DOHH2 (cell line): ENCODE measurements around the gene UBXN6.

Experiments used
- EZH2phosphoT487 ChIP-seq: fragments of 200-600 bp; sonication (generic); IDR thresholded peaks from 2 replicates; pipeline ENCODE4 v1.6.1; 2017; ENCODE audit warnings: borderline replicate concordance, mild to moderate bottlenecking, antibody characterized with exemption, low read length, moderate library complexity, mixed read lengths
- TF ChIP-seq, protein P1 (sequence below): fragments of 200-600 bp; sonication (generic); IDR thresholded peaks from one replicate; pipeline ENCODE4 v1.5.1; 2014; ENCODE audit warnings: antibody characterized with exemption, mild to moderate bottlenecking, low read depth, low read length; ENCODE audit not compliant: poor library complexity, severe bottlenecking

DNA sequence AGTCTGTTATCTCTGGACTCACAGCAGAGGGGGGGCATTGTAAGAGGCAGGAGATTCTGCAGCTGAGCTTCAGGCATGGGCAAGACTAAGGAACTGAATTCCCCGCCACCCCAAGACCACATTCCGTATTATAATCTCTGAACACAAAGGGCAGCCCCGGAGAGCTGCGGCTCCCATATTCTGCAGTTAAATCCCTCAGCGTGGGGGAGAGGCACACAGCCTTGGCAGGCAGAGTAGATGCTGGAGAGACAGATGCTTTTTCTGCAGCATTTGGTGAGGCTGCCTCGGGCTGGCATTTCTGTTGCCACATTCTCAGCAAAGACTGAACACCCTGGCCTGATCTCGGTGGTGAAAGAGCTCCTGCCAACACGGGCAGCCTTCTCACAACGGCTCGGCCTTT, 42.2 kb downstream of the UBXN6 start:
- TF ChIP-seq, protein P1, sequence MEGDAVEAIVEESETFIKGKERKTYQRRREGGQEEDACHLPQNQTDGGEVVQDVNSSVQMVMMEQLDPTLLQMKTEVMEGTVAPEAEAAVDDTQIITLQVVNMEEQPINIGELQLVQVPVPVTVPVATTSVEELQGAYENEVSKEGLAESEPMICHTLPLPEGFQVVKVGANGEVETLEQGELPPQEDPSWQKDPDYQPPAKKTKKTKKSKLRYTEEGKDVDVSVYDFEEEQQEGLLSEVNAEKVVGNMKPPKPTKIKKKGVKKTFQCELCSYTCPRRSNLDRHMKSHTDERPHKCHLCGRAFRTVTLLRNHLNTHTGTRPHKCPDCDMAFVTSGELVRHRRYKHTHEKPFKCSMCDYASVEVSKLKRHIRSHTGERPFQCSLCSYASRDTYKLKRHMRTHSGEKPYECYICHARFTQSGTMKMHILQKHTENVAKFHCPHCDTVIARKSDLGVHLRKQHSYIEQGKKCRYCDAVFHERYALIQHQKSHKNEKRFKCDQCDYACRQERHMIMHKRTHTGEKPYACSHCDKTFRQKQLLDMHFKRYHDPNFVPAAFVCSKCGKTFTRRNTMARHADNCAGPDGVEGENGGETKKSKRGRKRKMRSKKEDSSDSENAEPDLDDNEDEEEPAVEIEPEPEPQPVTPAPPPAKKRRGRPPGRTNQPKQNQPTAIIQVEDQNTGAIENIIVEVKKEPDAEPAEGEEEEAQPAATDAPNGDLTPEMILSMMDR, result no peak
- no peak for TF ChIP-seq EZH2phosphoT487
